GM13977 (cell line): ENCODE results near the gene RAP2B.
"Not testable (repeated sequence)": the region's sequence is repeated elsewhere in the genome, so short reads cannot be mapped to it uniquely, and the experiment has no call there.

Experiments used
- DNase-seq: peaks from one replicate; pipeline ENCODE4 v3.0.0; 2012; ENCODE audit warnings: low spot score
- CTCF ChIP-seq: IDR thresholded peaks from 2 replicates; pipeline ENCODE4 v1.5.1; 2012; ENCODE audit warnings: mild to moderate bottlenecking, control low read depth; ENCODE audit not compliant: insufficient read depth; ENCODE audit errors: extremely low read depth, missing control alignments
- in situ Hi-C: fragments of 300-500 bp; cut with MboI; formaldehyde crosslinking; loops from one replicate; pipeline ENCODE4 v1.12.0; 2022; ENCODE audit warnings: low sequenced_read_pairs, low pct_unique_long_range_greater_than_20kb, mixed read lengths, inconsistent platforms; ENCODE audit not compliant: unreplicated experiment

The RAP2B gene

GRCh38 chr3:153145454-153145853 is 16.6 kb upstream of the RAP2B start:
- in situ Hi-C loops = no loop called here
- no peak for TF ChIP-seq CTCF
- no peak for DNase-seq

GRCh38 chr3:153146191-153147053 is 15.6 kb upstream of the RAP2B start:
- in situ Hi-C loops = no loop called here
- TF ChIP-seq CTCF = no peak
- no peak for DNase-seq

GRCh38 chr3:153150991-153151390 is 11.0 kb upstream of the RAP2B start:
- in situ Hi-C loops = no loop called here
- no peak for TF ChIP-seq CTCF
- DNase-seq = no peak

DNA sequence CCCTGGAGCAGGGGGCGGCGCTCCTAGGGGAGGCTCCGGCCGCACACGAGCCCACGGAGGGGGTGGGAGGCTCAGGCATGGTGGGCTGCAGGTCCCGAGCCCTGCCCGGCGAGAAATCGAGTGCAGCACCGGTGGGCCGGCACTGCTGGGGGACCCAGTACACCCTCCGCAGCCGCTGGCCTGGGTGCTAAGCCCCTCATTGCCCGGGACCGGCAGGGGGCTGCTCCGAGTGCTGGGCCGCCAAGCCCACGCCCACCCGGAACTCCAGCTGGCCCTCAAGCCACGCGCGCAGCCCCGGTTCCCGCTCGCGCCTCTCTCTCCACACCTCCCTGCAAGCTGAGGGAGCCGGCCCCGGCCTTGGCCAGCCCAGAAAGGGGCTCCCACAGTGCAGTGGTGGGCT is 6.2 kb upstream of the RAP2B start:
- DNase-seq, in situ Hi-C loops: not testable (repeated sequence)

- DNase-seq = no peak
- in situ Hi-C loops = no loop called here
- no peak for TF ChIP-seq CTCF
Observed at GRCh38 chr3:153158189-153158588, 3.8 kb upstream of the RAP2B start.

DNA sequence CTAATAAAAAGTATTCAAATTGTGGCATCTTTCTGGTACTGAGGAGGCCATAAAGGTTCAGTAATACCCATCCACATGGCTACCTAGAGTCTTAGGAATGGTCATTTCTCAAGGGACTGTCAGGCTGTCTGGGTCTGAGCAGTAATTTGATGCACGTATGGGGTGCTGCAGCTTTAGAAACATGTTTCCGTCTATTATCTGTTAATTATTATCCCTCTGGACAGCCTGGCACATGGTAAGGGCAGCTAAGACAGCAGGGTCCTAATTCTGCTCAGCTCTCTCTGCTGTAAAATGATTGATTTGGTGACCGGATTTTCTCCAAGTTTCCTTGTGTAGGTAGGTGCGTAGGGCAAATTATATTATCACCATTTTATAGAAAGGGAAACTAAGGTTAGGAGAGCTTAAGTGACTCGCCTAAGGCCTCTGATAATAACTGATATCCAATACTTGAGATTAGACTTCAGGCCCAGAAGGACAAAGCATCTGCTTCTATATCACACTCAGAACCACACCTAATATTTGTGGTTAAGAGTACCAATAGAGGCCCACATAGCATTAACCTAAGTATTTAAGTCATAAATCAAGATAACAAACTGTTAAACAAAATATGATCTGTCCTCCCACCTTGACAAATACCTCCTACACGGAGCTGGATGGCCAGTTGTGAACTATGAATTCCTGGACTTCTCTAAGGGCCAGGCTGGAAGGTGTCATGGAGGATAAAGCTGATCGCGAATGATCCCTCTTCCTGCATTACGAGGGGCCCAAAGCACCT is 2.9 kb upstream of the RAP2B start:
- in situ Hi-C loops = no loop called here
- no peak for DNase-seq
- no peak for TF ChIP-seq CTCF
